ENCODE measurements around the gene APBB2.

GRCh38 chr4:41161355-41161754, 53.0 kb downstream of the APBB2 start:
- TF ChIP-seq CTCF (IDR thresholded peaks at IDR 0.05) (no peak), EZH2 (IDR thresholded peaks at IDR 0.05; ENCODE audit: borderline replicate concordance, insufficient read depth, low read depth, low read length, poor library complexity, severe bottlenecking) (no peak)
